MM.1S (cell line): ENCODE data around the gene DPEP2NB.
"Not testable (repeated sequence)": the region's sequence is repeated elsewhere in the genome, so short reads cannot be mapped to it uniquely, and the experiment has no call there.

ENCODE experiments used
- DNase-seq: peaks from one replicate; pipeline ENCODE4 v3.0.0-alpha.2; 2015
- H2AFZ ChIP-seq: fragments of 300-600 bp; sonication (generic); 2 replicates; pipeline ENCODE4 v1.6.0; 2016; ENCODE audit warnings: antibody characterized with exemption, low read length
- H3F3A ChIP-seq: fragments of 300-600 bp; sonication (generic); 2 replicates; pipeline ENCODE4 v1.6.1; 2016; ENCODE audit warnings: mild to moderate bottlenecking, antibody characterized with exemption, low read length, moderate library complexity, mixed read lengths; ENCODE audit not compliant: insufficient read depth
- H3K27ac ChIP-seq: fragments of 300-600 bp; sonication (generic); 2 replicates; pipeline ENCODE4 v1.5.1; 2016; ENCODE audit warnings: mild to moderate bottlenecking, low read length
- H3K27me3 ChIP-seq: fragments of 300-600 bp; sonication (generic); replicated peaks from 2 replicates; pipeline ENCODE4 v1.6.0; 2016; ENCODE audit warnings: low read length; ENCODE audit not compliant: insufficient read depth
- H3K36me3 ChIP-seq: fragments of 300-600 bp; sonication (generic); replicated peaks from 2 replicates; pipeline ENCODE4 v1.6.1; 2016; ENCODE audit warnings: mild to moderate bottlenecking, low read length, mixed read lengths; ENCODE audit not compliant: insufficient read depth
- H3K4me1 ChIP-seq: fragments of 300-600 bp; sonication (generic); 2 replicates; pipeline ENCODE4 v1.6.1; 2016; ENCODE audit warnings: low read length, mixed read lengths
- H3K4me2 ChIP-seq: fragments of 300-600 bp; sonication (generic); 2 replicates; pipeline ENCODE4 v1.6.0; 2016; ENCODE audit warnings: low read depth, low read length
- H3K4me3 ChIP-seq: fragments of 300-600 bp; sonication (generic); 2 replicates; pipeline ENCODE4 v1.5.1; 2016; ENCODE audit warnings: low read length, mixed read lengths
- H3K79me2 ChIP-seq: fragments of 300-600 bp; sonication (generic); 2 replicates; pipeline ENCODE4 v1.6.1; 2016; ENCODE audit warnings: mixed run types, low read length, mixed read lengths
- H3K9ac ChIP-seq: fragments of 300-600 bp; sonication (generic); 2 replicates; pipeline ENCODE4 v1.6.1; 2016; ENCODE audit warnings: low read length, mixed read lengths
- H3K9me2 ChIP-seq: fragments of 300-600 bp; sonication (generic); replicated peaks from 2 replicates; pipeline ENCODE4 v1.6.1; 2016; ENCODE audit warnings: mild to moderate bottlenecking, low read length, mixed read lengths; ENCODE audit not compliant: insufficient read depth
- H3K9me3 ChIP-seq: fragments of 300-600 bp; sonication (generic); replicated peaks from 2 replicates; pipeline ENCODE4 v1.6.1; 2016; ENCODE audit warnings: mild to moderate bottlenecking, low read length, mixed read lengths; ENCODE audit not compliant: insufficient read depth
- H4K20me1 ChIP-seq: fragments of 300-600 bp; sonication (generic); 2 replicates; pipeline ENCODE4 v1.6.1; 2016; ENCODE audit warnings: mild to moderate bottlenecking, low read length, moderate library complexity, mixed read lengths; ENCODE audit not compliant: insufficient read depth
- EZH2 ChIP-seq: fragments of 300-600 bp; sonication (generic); optimal IDR thresholded peaks from 2 replicates; pipeline ENCODE3; 2017; ENCODE audit warnings: low read depth, mild to moderate bottlenecking, antibody characterized with exemption, low read length, mixed read lengths
- EZH2phosphoT487 ChIP-seq: fragments of 300-600 bp; sonication (generic); IDR thresholded peaks from 2 replicates; pipeline ENCODE4 v1.6.1; 2018; ENCODE audit warnings: antibody characterized with exemption, low read length
- TF ChIP-seq, protein P1 (sequence below): fragments of 300-600 bp; sonication (generic); IDR thresholded peaks from 2 replicates; pipeline ENCODE4 v1.5.1; 2016; ENCODE audit warnings: antibody characterized with exemption, low read length, mixed read lengths

Gene DPEP2NB

GRCh38 chr16:68019167-68019680 is 3.5 kb upstream of the DPEP2NB start:
- no peaks in the 10 kb centered on the region for H3K36me3 ChIP-seq
- H3F3A ChIP-seq, result peaks cover 9% of the 10 kb centered on the region; the same call in 1 of the 2 replicates
- no peak overlapping the region for H2AFZ ChIP-seq
- no peak overlapping the region for H3K4me2 ChIP-seq
- no peak for DNase-seq
- no peaks in the 10 kb centered on the region for H3K9me3 ChIP-seq
- H3K9me2 ChIP-seq, result no peaks in the 10 kb centered on the region
- no peaks in the 10 kb centered on the region for H4K20me1 ChIP-seq
- H3K4me1 ChIP-seq, result 0 out of 2 replicates have a peak, but pooled peaks cover 5% of the 10 kb centered on the region
- TF ChIP-seq, protein P1, sequence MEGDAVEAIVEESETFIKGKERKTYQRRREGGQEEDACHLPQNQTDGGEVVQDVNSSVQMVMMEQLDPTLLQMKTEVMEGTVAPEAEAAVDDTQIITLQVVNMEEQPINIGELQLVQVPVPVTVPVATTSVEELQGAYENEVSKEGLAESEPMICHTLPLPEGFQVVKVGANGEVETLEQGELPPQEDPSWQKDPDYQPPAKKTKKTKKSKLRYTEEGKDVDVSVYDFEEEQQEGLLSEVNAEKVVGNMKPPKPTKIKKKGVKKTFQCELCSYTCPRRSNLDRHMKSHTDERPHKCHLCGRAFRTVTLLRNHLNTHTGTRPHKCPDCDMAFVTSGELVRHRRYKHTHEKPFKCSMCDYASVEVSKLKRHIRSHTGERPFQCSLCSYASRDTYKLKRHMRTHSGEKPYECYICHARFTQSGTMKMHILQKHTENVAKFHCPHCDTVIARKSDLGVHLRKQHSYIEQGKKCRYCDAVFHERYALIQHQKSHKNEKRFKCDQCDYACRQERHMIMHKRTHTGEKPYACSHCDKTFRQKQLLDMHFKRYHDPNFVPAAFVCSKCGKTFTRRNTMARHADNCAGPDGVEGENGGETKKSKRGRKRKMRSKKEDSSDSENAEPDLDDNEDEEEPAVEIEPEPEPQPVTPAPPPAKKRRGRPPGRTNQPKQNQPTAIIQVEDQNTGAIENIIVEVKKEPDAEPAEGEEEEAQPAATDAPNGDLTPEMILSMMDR, result no peak
- TF ChIP-seq EZH2 (no peak), EZH2phosphoT487 (no peak)
- H3K9ac ChIP-seq, result no peak overlapping the region
- H3K27me3 ChIP-seq, result no peaks in the 10 kb centered on the region
- H3K27ac ChIP-seq, result no peak overlapping the region
- H3K79me2 ChIP-seq, result peaks cover 34% of the 10 kb centered on the region
- no peak overlapping the region for H3K4me3 ChIP-seq

DNA sequence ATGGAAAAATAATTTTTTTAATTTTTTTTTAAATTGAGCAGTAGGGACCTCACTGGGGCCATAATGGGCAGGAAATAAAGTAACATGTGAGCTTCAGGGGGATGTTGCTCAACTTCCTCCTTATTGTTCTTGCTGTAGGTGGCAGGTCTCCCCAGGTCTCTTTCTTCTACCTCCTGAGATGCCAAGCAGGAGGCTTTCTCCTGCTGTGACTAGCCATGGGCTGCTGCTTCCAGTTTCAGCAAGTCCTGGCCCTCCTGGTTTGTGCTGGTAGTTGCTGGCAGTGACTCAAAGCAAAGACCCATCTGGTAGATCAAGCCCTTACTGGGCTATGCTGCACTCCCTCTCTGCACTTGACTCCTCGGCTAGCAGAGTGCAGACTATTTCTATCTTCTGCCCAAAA is 2.3 kb downstream of the DPEP2NB start:
- Histone ChIP-seq H3K4me2 (no peak overlapping the region), H3K9me2 (no peaks in the 10 kb centered on the region), H3K9me3 (no peaks in the 10 kb centered on the region), H3F3A (no peaks in the 10 kb centered on the region), H3K4me1 (no peaks in the 10 kb centered on the region), H3K9ac (no peak overlapping the region), H2AFZ (no peak overlapping the region), H3K27me3 (no peaks in the 10 kb centered on the region), H3K36me3 (no peaks in the 10 kb centered on the region), H4K20me1 (no peaks in the 10 kb centered on the region), H3K27ac (no peak overlapping the region), H3K79me2 (no peaks in the 10 kb centered on the region), H3K4me3 (no peak overlapping the region)
- DNase-seq, result no peak
- TF ChIP-seq EZH2, result no peak
- TF ChIP-seq, protein P1, result no peak
- no peak for TF ChIP-seq EZH2phosphoT487

GRCh38 chr16:68009872-68010271 is 5.8 kb downstream of the DPEP2NB start:
- not testable (repeated sequence) for H3K4me2 ChIP-seq, H4K20me1 ChIP-seq, H3K4me3 ChIP-seq, H3K36me3 ChIP-seq, H2AFZ ChIP-seq, H3K27me3 ChIP-seq, H3K27ac ChIP-seq, H3K9ac ChIP-seq, H3K4me1 ChIP-seq, H3K9me3 ChIP-seq, H3F3A ChIP-seq, H3K9me2 ChIP-seq, H3K79me2 ChIP-seq, DNase-seq

GRCh38 chr16:68009157-68009735 is 6.5 kb downstream of the DPEP2NB start:
- Histone ChIP-seq H3K79me2 (no peaks in the 10 kb centered on the region), H3K4me3 (no peak overlapping the region), H3K9me2 (no peaks in the 10 kb centered on the region), H3K9me3 (no peaks in the 10 kb centered on the region), H3K4me1 (no peaks in the 10 kb centered on the region), H3K27me3 (no peaks in the 10 kb centered on the region), H3K4me2 (no peak overlapping the region), H3K9ac (no peak overlapping the region), H4K20me1 (no peaks in the 10 kb centered on the region), H3K27ac (no peak overlapping the region), H3F3A (no peaks in the 10 kb centered on the region), H2AFZ (no peak overlapping the region), H3K36me3 (no peaks in the 10 kb centered on the region)
- no peak for DNase-seq
- TF ChIP-seq, protein P1, result no peak
- TF ChIP-seq EZH2phosphoT487, result no peak
